Measurements from ENCODE around the gene NEK9. TPM values are rescaled to one million over a fixed set of nuclear protein-coding genes. Genes with fewer than 3 reads are reported as not detected.

Gene NEK9
- total RNA-seq, 1 donor from 2014 or later = 97.7 TPM

DNA sequence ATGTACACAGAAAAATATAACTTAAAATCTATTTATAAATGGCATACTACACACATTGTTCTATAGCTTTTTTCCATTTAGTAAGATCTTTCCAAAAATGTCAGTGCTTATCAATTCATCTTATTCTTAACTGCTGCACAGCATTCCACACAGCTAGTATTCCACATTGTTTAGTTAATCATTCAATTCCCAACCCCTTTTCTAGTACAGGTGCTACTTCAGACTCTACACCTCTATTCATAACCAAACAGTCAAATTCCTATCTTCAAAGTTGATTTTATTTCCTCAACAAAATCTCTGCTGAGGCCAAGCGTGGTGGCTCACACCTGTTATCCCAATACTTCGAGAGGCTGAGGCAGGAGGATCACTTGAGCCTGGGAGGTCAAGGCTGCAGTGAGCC lies 12.3 kb upstream of the NEK9 start:
- DNase-seq (no peak), ATAC-seq (peak in 1 of 2 donors; percentile 35)
- intact Hi-C loops (cut with DNase I) = loop anchor here (10.0 kb wide), 1 partner anchor 346 kb away; no protein-coding TSS in a partner anchor
- H3K27ac ChIP-seq = peak overlapping the region; percentile 38
- TF ChIP-seq, protein P1, sequence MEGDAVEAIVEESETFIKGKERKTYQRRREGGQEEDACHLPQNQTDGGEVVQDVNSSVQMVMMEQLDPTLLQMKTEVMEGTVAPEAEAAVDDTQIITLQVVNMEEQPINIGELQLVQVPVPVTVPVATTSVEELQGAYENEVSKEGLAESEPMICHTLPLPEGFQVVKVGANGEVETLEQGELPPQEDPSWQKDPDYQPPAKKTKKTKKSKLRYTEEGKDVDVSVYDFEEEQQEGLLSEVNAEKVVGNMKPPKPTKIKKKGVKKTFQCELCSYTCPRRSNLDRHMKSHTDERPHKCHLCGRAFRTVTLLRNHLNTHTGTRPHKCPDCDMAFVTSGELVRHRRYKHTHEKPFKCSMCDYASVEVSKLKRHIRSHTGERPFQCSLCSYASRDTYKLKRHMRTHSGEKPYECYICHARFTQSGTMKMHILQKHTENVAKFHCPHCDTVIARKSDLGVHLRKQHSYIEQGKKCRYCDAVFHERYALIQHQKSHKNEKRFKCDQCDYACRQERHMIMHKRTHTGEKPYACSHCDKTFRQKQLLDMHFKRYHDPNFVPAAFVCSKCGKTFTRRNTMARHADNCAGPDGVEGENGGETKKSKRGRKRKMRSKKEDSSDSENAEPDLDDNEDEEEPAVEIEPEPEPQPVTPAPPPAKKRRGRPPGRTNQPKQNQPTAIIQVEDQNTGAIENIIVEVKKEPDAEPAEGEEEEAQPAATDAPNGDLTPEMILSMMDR (IDR thresholded peaks at IDR 0.05) = no peak
- H3K36me3 ChIP-seq = peaks cover 28% of the 10 kb centered on the region
- H3K9me3 ChIP-seq = no peaks in the 10 kb centered on the region
- peaks cover 67% of the 10 kb centered on the region for H3K4me1 ChIP-seq
- no peaks in the 10 kb centered on the region for H3K27me3 ChIP-seq (ENCODE audit: low read depth)
- no peak overlapping the region for H3K4me3 ChIP-seq

DNA sequence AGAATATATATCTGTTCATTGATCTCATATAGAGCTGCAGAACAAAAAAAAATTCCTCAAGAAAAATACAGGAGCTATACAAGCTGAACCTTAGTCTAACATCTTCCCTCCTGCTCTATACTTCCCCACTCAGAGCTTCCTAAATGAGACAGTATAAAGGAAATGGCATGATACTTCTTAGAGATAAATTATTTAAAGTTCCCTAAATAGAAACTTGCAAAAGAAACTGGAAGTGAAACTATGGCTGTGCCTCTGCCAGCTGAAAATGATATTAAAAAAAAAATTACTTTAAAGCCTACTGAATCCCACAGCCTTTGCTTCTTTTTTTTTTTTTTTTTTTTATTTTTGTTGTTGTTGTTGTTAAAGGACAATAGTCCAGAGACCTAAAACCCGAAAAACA lies 11.6 kb upstream of the NEK9 start:
- Histone ChIP-seq H3K4me1 (peaks cover 63% of the 10 kb centered on the region), H3K27ac (peak overlapping the region; percentile 38), H3K4me3 (peak overlapping the region; percentile 2), H3K9me3 (no peaks in the 10 kb centered on the region), H3K27me3 (ENCODE audit: low read depth) (no peaks in the 10 kb centered on the region), H3K36me3 (peaks cover 34% of the 10 kb centered on the region)
- intact Hi-C loops (cut with DNase I) = loop anchor here (10.0 kb wide), 1 partner anchor 346 kb away; no protein-coding TSS in a partner anchor
- TF ChIP-seq, protein P1 (IDR thresholded peaks at IDR 0.05) = no peak
- DNase-seq = no peak
- ATAC-seq = peak; percentile 48 to 61

DNA sequence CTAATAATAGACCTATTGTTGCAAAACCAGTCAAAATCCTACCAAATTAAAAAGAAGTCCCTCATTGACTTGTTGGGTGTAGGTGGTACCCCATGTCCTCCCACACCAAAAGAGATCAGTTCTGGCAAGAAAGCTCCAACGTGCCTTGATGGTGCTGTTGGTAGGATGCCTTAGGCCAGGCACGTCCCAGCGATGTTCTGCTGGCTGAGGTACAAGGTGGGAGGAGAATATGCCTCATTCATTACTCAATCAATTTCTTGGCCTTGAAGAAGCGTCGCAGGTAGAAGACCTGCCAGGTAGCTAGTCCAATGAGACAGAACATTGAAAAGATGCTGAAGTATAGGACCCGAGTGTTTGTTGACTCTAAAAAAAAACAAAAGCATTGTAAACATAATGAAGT lies 7.8 kb upstream of the NEK9 start:
- ATAC-seq = no peak

DNA sequence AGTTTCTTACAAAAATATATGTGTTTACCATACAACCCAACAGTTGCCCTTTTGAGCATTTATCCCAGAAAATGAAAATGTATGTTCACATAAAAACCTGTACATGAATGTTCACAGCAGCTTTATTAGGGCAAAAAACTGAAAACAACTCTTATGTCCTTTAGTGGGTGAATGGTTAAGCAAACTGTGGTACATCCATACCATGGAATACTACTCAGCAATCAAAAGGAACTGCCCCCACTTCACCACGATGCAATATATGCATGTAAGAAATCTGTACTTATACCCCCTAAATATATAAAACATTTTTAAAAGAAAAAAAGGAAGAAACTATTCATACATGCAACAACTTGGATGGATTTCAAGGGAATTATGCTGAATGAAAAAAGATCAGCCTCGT lies 6.7 kb upstream of the NEK9 start:
- intact Hi-C loops (cut with DNase I) = loop anchor here (5.0 to 10.0 kb wide), 2 partner anchors 164 to 351 kb away; no protein-coding TSS in a partner anchor
- no peak for ATAC-seq
- no peak for DNase-seq
- Histone ChIP-seq H3K4me1 (peaks cover 35% of the 10 kb centered on the region), H3K4me3 (no peak overlapping the region), H3K36me3 (peaks cover 56% of the 10 kb centered on the region), H3K27ac (peak overlapping the region; percentile 50), H3K9me3 (no peaks in the 10 kb centered on the region), H3K27me3 (ENCODE audit: low read depth) (no peaks in the 10 kb centered on the region)
- TF ChIP-seq, protein P1 (IDR thresholded peaks at IDR 0.05) = no peak

More for the DNA sequence above, 7.8 kb upstream of the NEK9 start:
- no peak for DNase-seq
- Histone ChIP-seq H3K4me3 (no peak overlapping the region), H3K27me3 (ENCODE audit: low read depth) (no peaks in the 10 kb centered on the region), H3K27ac (no peak overlapping the region), H3K36me3 (peaks cover 56% of the 10 kb centered on the region), H3K9me3 (no peaks in the 10 kb centered on the region), H3K4me1 (peaks cover 40% of the 10 kb centered on the region)
- intact Hi-C loops (cut with DNase I) = loop anchor here (5.0 to 10.0 kb wide), 2 partner anchors 163 to 350 kb away; no protein-coding TSS in a partner anchor
- TF ChIP-seq, protein P1 (IDR thresholded peaks at IDR 0.05) = no peak

DNA sequence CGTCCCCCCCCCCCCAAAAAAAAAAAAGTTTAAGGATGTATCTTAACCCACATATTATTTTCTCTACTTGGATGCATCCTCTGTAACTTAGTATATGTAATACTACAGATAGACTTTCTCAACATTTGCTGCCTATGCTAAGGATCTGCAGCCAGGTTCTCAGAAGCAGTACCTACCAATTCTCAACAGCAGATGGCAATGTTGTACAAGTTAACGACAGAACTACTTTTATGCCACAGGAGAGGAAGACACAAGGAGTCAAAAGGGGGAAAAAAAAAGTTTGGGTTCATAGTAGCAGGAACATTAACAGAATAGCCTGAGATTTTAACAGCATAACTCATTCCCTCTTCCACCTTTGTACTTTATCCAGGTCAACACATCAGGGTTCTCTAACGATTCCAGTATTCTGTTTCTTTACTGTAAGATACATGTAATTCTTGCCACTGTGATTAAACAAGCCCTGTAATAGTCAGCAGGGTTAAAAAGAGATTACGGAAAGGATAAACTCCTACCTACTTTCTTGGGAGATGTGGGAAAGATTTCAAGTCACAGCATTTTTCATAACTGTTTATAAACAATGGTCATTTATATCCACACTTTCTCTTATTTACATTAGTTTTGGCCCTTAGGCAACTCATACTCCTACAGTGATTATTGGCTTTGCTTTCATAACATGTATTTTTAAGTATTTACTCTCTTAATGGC lies 5.7 kb upstream of the NEK9 start:
- Histone ChIP-seq H3K27me3 (ENCODE audit: low read depth) (no peaks in the 10 kb centered on the region), H3K4me3 (no peak overlapping the region), H3K36me3 (peaks cover 56% of the 10 kb centered on the region), H3K9me3 (no peaks in the 10 kb centered on the region), H3K27ac (peak overlapping the region; percentile 50), H3K4me1 (peaks cover 36% of the 10 kb centered on the region)
- intact Hi-C loops (cut with DNase I) = loop anchor here (5.0 to 10.0 kb wide), 2 partner anchors 165 to 352 kb away; no protein-coding TSS in a partner anchor
- DNase-seq (no peak), ATAC-seq (peak; percentile 87 to 89)
- TF ChIP-seq, protein P1 (IDR thresholded peaks at IDR 0.05) = peak; percentile 72
